Peyer's patch (tissue), 4 donors: ENCODE data around the gene COLGALT1. TPM values are rescaled to one million over a fixed set of nuclear protein-coding genes. Genes with fewer than 3 reads are reported as not detected.

Experiments used
- DNase-seq, 3 donors: peaks; one replicate each; pipeline ENCODE4 v3.0.0-alpha.2; 2017 to 2019
- H3K27ac ChIP-seq, 4 donors: fragments of 200-600 bp; sonication (generic); one replicate each; pipeline ENCODE4 v1.5.1; 2016 to 2019
- H3K27me3 ChIP-seq, 2 donors: fragments of 200-600 bp; sonication (generic); one replicate each; pipeline ENCODE4 v1.5.1; 2019
- H3K36me3 ChIP-seq, 3 donors: fragments of 200-600 bp; sonication (generic); one replicate each; pipeline ENCODE4 v1.5.1; 2016 to 2019
- H3K4me1 ChIP-seq, 4 donors: fragments of 200-600 bp; sonication (generic); one replicate each; pipeline ENCODE4 v1.5.1; 2016 to 2019
- H3K4me3 ChIP-seq, 4 donors: fragments of 200-600 bp; sonication (generic); 1 replicate in 3 of 4; 2 replicates in 1 of 4; pipeline ENCODE4 v1.5.1; 2016 to 2019; ENCODE audit warnings: mild to moderate bottlenecking in 1 of 4
- H3K9me3 ChIP-seq, 4 donors: fragments of 200-600 bp; sonication (generic); one replicate each; pipeline ENCODE4 v1.5.1; 2016 to 2019; ENCODE audit warnings: mild to moderate bottlenecking in 1 of 4
- CTCF ChIP-seq, 6 experiments: fragments of 450-650 bp in 4 of 6; fragments of 200-600 bp in 2 of 6; sonication (generic) in 1 of 6; IDR thresholded peaks; one replicate each; pipeline ENCODE4 v1.5.1; 2017 to 2019; ENCODE audit warnings: antibody characterized with exemption in 6 of 6, mild to moderate bottlenecking in 3 of 6, moderate library complexity in 1 of 6
- POLR2A ChIP-seq, 2 donors: fragments of 450-650 bp; IDR thresholded peaks; one replicate each; pipeline ENCODE4 v1.5.1; 2017; ENCODE audit warnings: antibody characterized with exemption in 2 of 2, mild to moderate bottlenecking in 2 of 2, moderate library complexity in 2 of 2
- total RNA-seq, 4 donors: library from RNA; depleted of rRNA; stranded (reverse); fragments of >200 nt; gene quantifications; one replicate each; pipeline ENCODE4 v1.1.0, GENCODE V29; 2016

Gene COLGALT1
- total RNA-seq, 4 donors from 2014 or later = 24.7 to 79.2 (median 48.9) TPM

GRCh38 chr19:17542042-17542441, 13.4 kb upstream of the COLGALT1 start:
- H3K27me3 ChIP-seq = no peaks in the 10 kb centered on the region
- DNase-seq = no peak
- no peaks in the 10 kb centered on the region for H3K9me3 ChIP-seq
- peaks cover 0 to 11% (median 9%) of the 10 kb centered on the region in 4 donors for H3K4me1 ChIP-seq
- no peaks in the 10 kb centered on the region for H3K36me3 ChIP-seq
- TF ChIP-seq POLR2A (IDR thresholded peaks at IDR 0.05) = no peak
- TF ChIP-seq CTCF (IDR thresholded peaks at IDR 0.05) = no peak
- no peak overlapping the region for H3K4me3 ChIP-seq
- H3K27ac ChIP-seq = no peak overlapping the region

GRCh38 chr19:17542793-17543582, 12.5 kb upstream of the COLGALT1 start:
- no peaks in the 10 kb centered on the region for H3K27me3 ChIP-seq
- TF ChIP-seq CTCF (IDR thresholded peaks at IDR 0.05) (no peak), POLR2A (IDR thresholded peaks at IDR 0.05) (no peak)
- no peak for DNase-seq

DNA sequence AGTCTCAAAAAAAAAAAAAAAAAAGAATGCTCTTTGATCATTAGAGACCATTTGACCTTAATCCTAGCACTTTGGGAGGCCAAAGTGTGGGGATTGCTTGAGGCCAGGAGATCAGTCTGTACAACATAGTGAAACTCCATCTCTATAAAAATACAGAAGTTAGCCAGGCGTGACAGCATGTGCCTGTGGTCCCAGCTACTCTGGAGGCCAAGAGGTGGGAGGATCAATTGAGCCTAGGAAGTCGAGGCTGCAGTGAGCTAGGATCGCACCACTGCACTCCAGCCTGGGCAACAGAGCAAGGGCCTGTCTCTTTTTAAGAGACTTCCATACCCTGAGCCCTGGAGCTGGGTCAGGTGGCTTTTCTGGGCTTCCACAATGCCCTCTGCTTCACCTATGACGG, 11.5 kb upstream of the COLGALT1 start:
- H3K4me3 ChIP-seq = no peak overlapping the region
- H3K27me3 ChIP-seq = no peaks in the 10 kb centered on the region
- H3K27ac ChIP-seq = no peak overlapping the region
- TF ChIP-seq POLR2A (IDR thresholded peaks at IDR 0.05) (no peak), CTCF (IDR thresholded peaks at IDR 0.05) (no peak)
- H3K9me3 ChIP-seq = no peaks in the 10 kb centered on the region
- peaks cover 0 to 6% (median 4%) of the 10 kb centered on the region in 4 donors for H3K4me1 ChIP-seq
- H3K36me3 ChIP-seq = no peaks in the 10 kb centered on the region
- DNase-seq = no peak

More at GRCh38 chr19:17542793-17543582, 12.5 kb upstream of the COLGALT1 start:
- Histone ChIP-seq H3K4me3 (no peak overlapping the region), H3K27ac (no peak overlapping the region), H3K9me3 (no peaks in the 10 kb centered on the region), H3K36me3 (no peaks in the 10 kb centered on the region), H3K4me1 (peaks cover 0 to 11% (median 9%) of the 10 kb centered on the region in 4 donors)

- Histone ChIP-seq H3K9me3 (no peaks in the 10 kb centered on the region), H3K27me3 (no peaks in the 10 kb centered on the region)
- TF ChIP-seq POLR2A (IDR thresholded peaks at IDR 0.05) (no peak), CTCF (IDR thresholded peaks at IDR 0.05) (no peak)
These were observed 11.0 kb upstream of the COLGALT1 start for GRCh38 chr19:17544418-17544817.

GRCh38 chr19:17548145-17548544, 7.3 kb upstream of the COLGALT1 start:
- no peak for DNase-seq
- Histone ChIP-seq H3K4me3 (no peak overlapping the region), H3K9me3 (no peaks in the 10 kb centered on the region), H3K27ac (no peak overlapping the region), H3K4me1 (no peaks in the 10 kb centered on the region), H3K27me3 (no peaks in the 10 kb centered on the region), H3K36me3 (no peaks in the 10 kb centered on the region)
- TF ChIP-seq POLR2A (IDR thresholded peaks at IDR 0.05) = no peak
- TF ChIP-seq CTCF (IDR thresholded peaks at IDR 0.05) = no peak

More at GRCh38 chr19:17544418-17544817, 11.0 kb upstream of the COLGALT1 start:
- Histone ChIP-seq H3K4me1 (peaks cover 0 to 2% (median under 1%) of the 10 kb centered on the region in 4 donors), H3K4me3 (no peak overlapping the region), H3K27ac (no peak overlapping the region), H3K36me3 (no peaks in the 10 kb centered on the region)
- DNase-seq = no peak
